HEK293 (cell line): ENCODE data around the gene ASB16.

Experiments used
- CTCF ChIA-PET: fragments of 350-600 bp; formaldehyde crosslinking; extraction: SDS; loops from one replicate; lab custom pipeline; 2021; ENCODE audit warnings: antibody characterized with exemption; lab: Yijun Ruan, JAX
- POLR2A ChIA-PET: fragments of 300-600 bp; formaldehyde crosslinking; extraction: SDS; loops from one replicate; lab custom pipeline; 2020; ENCODE audit warnings: antibody characterized with exemption, inconsistent platforms; lab: Yijun Ruan, JAX
- H3K27ac ChIP-seq: fragments of 200-500 bp; sonication (Bioruptor generic); 2 replicates; pipeline ENCODE4 v1.5.1; 2014; ENCODE audit warnings: low read depth, low read length, control low read depth, inconsistent platforms; ENCODE audit errors: extremely low read depth
- H3K36me3 ChIP-seq, 2 experiments: fragments of 200-500 bp in 1 of 2; sonication (Bioruptor generic) in 1 of 2; 1 replicate in 1 of 2; 2 replicates in 1 of 2; pipeline ENCODE4 v1.5.1; 2014 to 2017; ENCODE audit warnings: inconsistent platforms in 2 of 2, low read length in 2 of 2; ENCODE audit not compliant: control insufficient read depth in 2 of 2, insufficient read depth in 1 of 2
- H3K4me1 ChIP-seq: fragments of 200-500 bp; sonication (Bioruptor generic); 2 replicates; pipeline ENCODE4 v1.5.1; 2014; ENCODE audit warnings: mild to moderate bottlenecking, low read length, inconsistent platforms; ENCODE audit not compliant: control insufficient read depth, insufficient read depth
- H3K4me3 ChIP-seq: 2 replicates; pipeline ENCODE4 v1.5.1; 2011; ENCODE audit warnings: low read depth, mild to moderate bottlenecking, control low read depth, low read length, moderate library complexity
- H3K9me3 ChIP-seq: fragments of 200-500 bp; sonication (Bioruptor generic); 2 replicates; pipeline ENCODE4 v1.5.1; 2014; ENCODE audit warnings: low read depth, low read length, inconsistent platforms; ENCODE audit not compliant: control insufficient read depth, insufficient read depth
- BCL11B ChIP-seq: fragments of 450-650 bp; formaldehyde crosslinking; IDR thresholded peaks from 2 replicates; pipeline ENCODE4 v1.5.1; 2016; ENCODE audit warnings: low read depth, missing biosample characterization, missing genetic modification characterization
- CTCF ChIP-seq: fragments of 450-650 bp; formaldehyde crosslinking; IDR thresholded peaks from 2 replicates; pipeline ENCODE4 v1.5.1; 2016; ENCODE audit warnings: missing biosample characterization, missing genetic modification characterization
- GLIS2 ChIP-seq: fragments of 450-650 bp; formaldehyde crosslinking; IDR thresholded peaks from 2 replicates; pipeline ENCODE4 v1.5.1; 2016; ENCODE audit warnings: missing biosample characterization, missing genetic modification characterization
- HIC1 ChIP-seq: fragments of 450-650 bp; formaldehyde crosslinking; IDR thresholded peaks from 2 replicates; pipeline ENCODE4 v1.5.1; 2016; ENCODE audit warnings: missing biosample characterization, missing genetic modification characterization
- INSM2 ChIP-seq: fragments of 450-650 bp; formaldehyde crosslinking; IDR thresholded peaks from 2 replicates; pipeline ENCODE4 v1.5.1; 2016; ENCODE audit warnings: missing biosample characterization, missing genetic modification characterization
- KLF1 ChIP-seq: fragments of 450-650 bp; formaldehyde crosslinking; IDR thresholded peaks from 2 replicates; pipeline ENCODE4 v1.5.1; 2016; ENCODE audit warnings: missing biosample characterization, missing genetic modification characterization
- KLF7 ChIP-seq: fragments of 450-650 bp; formaldehyde crosslinking; IDR thresholded peaks from 2 replicates; pipeline ENCODE4 v1.5.1; 2016; ENCODE audit warnings: missing biosample characterization, missing genetic modification characterization, borderline replicate concordance
- RBAK ChIP-seq: fragments of 450-650 bp; formaldehyde crosslinking; IDR thresholded peaks from 2 replicates; pipeline ENCODE4 v1.5.1; 2016; ENCODE audit warnings: missing biosample characterization, missing genetic modification characterization
- SP2 ChIP-seq: fragments of 450-650 bp; formaldehyde crosslinking; IDR thresholded peaks from 2 replicates; pipeline ENCODE4 v1.5.1; 2016; ENCODE audit warnings: missing biosample characterization, missing genetic modification characterization
- SP3 ChIP-seq: fragments of 450-650 bp; formaldehyde crosslinking; IDR thresholded peaks from 2 replicates; pipeline ENCODE4 v1.5.1; 2016; ENCODE audit warnings: missing biosample characterization, missing genetic modification characterization
- ZBTB21 ChIP-seq: fragments of 450-650 bp; formaldehyde crosslinking; IDR thresholded peaks from 2 replicates; pipeline ENCODE4 v1.5.1; 2017; ENCODE audit warnings: missing biosample characterization, missing genetic modification characterization
- ZBTB44 ChIP-seq: fragments of 450-650 bp; IDR thresholded peaks from 2 replicates; pipeline ENCODE4 v1.5.1; 2018; ENCODE audit warnings: missing biosample characterization, mild to moderate bottlenecking, missing genetic modification characterization
- ZBTB48 ChIP-seq: fragments of 450-650 bp; formaldehyde crosslinking; IDR thresholded peaks from 2 replicates; pipeline ENCODE4 v1.5.1; 2016; ENCODE audit warnings: missing biosample characterization, missing genetic modification characterization
- ZFP41 ChIP-seq: fragments of 450-650 bp; formaldehyde crosslinking; IDR thresholded peaks from 2 replicates; pipeline ENCODE4 v1.5.1; 2016; ENCODE audit warnings: missing biosample characterization, missing genetic modification characterization, borderline replicate concordance
- ZNF132 ChIP-seq: fragments of 450-650 bp; formaldehyde crosslinking; IDR thresholded peaks from 2 replicates; pipeline ENCODE4 v1.5.1; 2017; ENCODE audit warnings: missing biosample characterization, missing genetic modification characterization, borderline replicate concordance
- ZNF133 ChIP-seq: fragments of 450-650 bp; formaldehyde crosslinking; IDR thresholded peaks from 2 replicates; pipeline ENCODE4 v1.5.1; 2016; ENCODE audit warnings: missing biosample characterization, missing genetic modification characterization
- ZNF211 ChIP-seq: fragments of 450-650 bp; formaldehyde crosslinking; IDR thresholded peaks from 2 replicates; pipeline ENCODE4 v1.5.1; 2016; ENCODE audit warnings: low read depth, missing biosample characterization, missing genetic modification characterization
- ZNF354C ChIP-seq: fragments of 450-650 bp; formaldehyde crosslinking; IDR thresholded peaks from 2 replicates; pipeline ENCODE4 v1.5.1; 2016; ENCODE audit warnings: missing biosample characterization, missing genetic modification characterization, low read depth, borderline replicate concordance
- ZNF513 ChIP-seq: fragments of 450-650 bp; IDR thresholded peaks from 2 replicates; pipeline ENCODE4 v1.5.1; 2018; ENCODE audit warnings: missing biosample characterization, missing genetic modification characterization
- ZNF639 ChIP-seq: fragments of 450-650 bp; formaldehyde crosslinking; IDR thresholded peaks from 2 replicates; pipeline ENCODE4 v1.5.1; 2016; ENCODE audit warnings: missing biosample characterization, missing genetic modification characterization
- ZNF664 ChIP-seq: fragments of 450-650 bp; formaldehyde crosslinking; IDR thresholded peaks from 2 replicates; pipeline ENCODE4 v1.5.1; 2016; ENCODE audit warnings: missing biosample characterization, missing genetic modification characterization
- ZNF707 ChIP-seq: fragments of 450-650 bp; formaldehyde crosslinking; IDR thresholded peaks from 2 replicates; pipeline ENCODE4 v1.5.1; 2016; ENCODE audit warnings: missing biosample characterization, missing genetic modification characterization
- ZNF785 ChIP-seq: fragments of 450-650 bp; formaldehyde crosslinking; IDR thresholded peaks from 2 replicates; pipeline ENCODE4 v1.5.1; 2016; ENCODE audit warnings: missing biosample characterization, missing genetic modification characterization

The ASB16 gene

GRCh38 chr17:44137891-44138709 lies 32.4 kb upstream of the ASB16 start:
- Histone ChIP-seq H3K4me1 (peaks cover 11% of the 10 kb centered on the region), H3K36me3 (no peaks in the 10 kb centered on the region), H3K4me3 (peak overlapping the region; percentile 25), H3K9me3 (no peaks in the 10 kb centered on the region), H3K27ac (peak overlapping the region; percentile 53)
- POLR2A ChIA-PET, result interaction anchor here (0.9 to 2.2 kb wide), 8 partner anchors 15 to 72 kb away, joined by 3 to 27 read pairs (median 4); partner anchors contain the start of genes HDAC5 and LSM12
- CTCF ChIA-PET, result interaction anchor here (0.7 to 3.4 kb wide), 8 partner anchors 14 to 336 kb away, joined by 3 to 17 read pairs (median 4); partner anchors contain the start of gene HDAC5
- peak; percentile 71; the same call in 1 of the 2 replicates for TF ChIP-seq ZNF639 (tag by site-specific recombination)
- TF ChIP-seq ZNF211 (tag by site-specific recombination), result no peak
- no peak for TF ChIP-seq ZNF707
- no peak for TF ChIP-seq ZNF354C (tag by site-specific recombination)
- TF ChIP-seq SP3 (tag by site-specific recombination), result peak; percentile 85
- TF ChIP-seq RBAK (tag by site-specific recombination), result no peak
- no peak for TF ChIP-seq ZFP41 (tag by site-specific recombination)
- no peak for TF ChIP-seq ZBTB48
- peak; percentile 78; the same call in 1 of the 2 replicates for TF ChIP-seq ZNF785 (tag by site-specific recombination)
- TF ChIP-seq ZNF132 (tag by site-specific recombination), result no peak
- TF ChIP-seq GLIS2 (tag by site-specific recombination), result peak; percentile 100
- peak; percentile 83 for TF ChIP-seq ZNF664 (tag by site-specific recombination)
- TF ChIP-seq ZNF133 (tag by site-specific recombination), result no peak
- peak; percentile 76; the same call in 1 of the 2 replicates for TF ChIP-seq ZBTB21 (tag by site-specific recombination)
- no peak for TF ChIP-seq ZNF513
- TF ChIP-seq CTCF (tag by site-specific recombination), result peak; percentile 8; the same call in 1 of the 2 replicates
- TF ChIP-seq BCL11B (tag by site-specific recombination), result no peak
- TF ChIP-seq HIC1 (tag by site-specific recombination), result peak; percentile 98
- TF ChIP-seq KLF1 (tag by site-specific recombination), result peak; percentile 92
- no peak for TF ChIP-seq ZBTB44 (tag by site-specific recombination)
- peak; percentile 89 for TF ChIP-seq SP2
- peak; percentile 81 for TF ChIP-seq INSM2 (tag by site-specific recombination)
- TF ChIP-seq KLF7 (tag by site-specific recombination), result 0 out of 2 replicates have a peak, but pooled peaks have one; percentile 58
